H9 (cell line): ENCODE measurements around the gene PNPLA2. TPM values are rescaled to one million over a fixed set of nuclear protein-coding genes. Genes with fewer than 3 reads are reported as not detected.

Experiments
- DNase-seq: peaks from one replicate; pipeline ENCODE4 v3.0.0-alpha.2; 2017
- H2AFZ ChIP-seq: one replicate; pipeline ENCODE4 v1.6.1; 2013; ENCODE audit warnings: mild to moderate bottlenecking, low read length, control low read depth, moderate library complexity
- H2AK5ac ChIP-seq: 2 replicates; pipeline ENCODE4 v1.6.1; 2013; ENCODE audit warnings: low read length, control low read depth, mixed read lengths; ENCODE audit not compliant: insufficient read length
- H2BK120ac ChIP-seq: one replicate; pipeline ENCODE4 v1.6.1; 2013; ENCODE audit warnings: low read depth, mild to moderate bottlenecking, low read length, control low read depth, inconsistent platforms; ENCODE audit not compliant: poor library complexity, severe bottlenecking
- H2BK12ac ChIP-seq: 2 replicates; pipeline ENCODE4 v1.6.1; 2013; ENCODE audit warnings: low read length, control low read depth, mixed read lengths, low read depth; ENCODE audit not compliant: insufficient read length
- H2BK15ac ChIP-seq: 2 replicates; pipeline ENCODE4 v1.6.1; 2013; ENCODE audit warnings: low read depth, low read length, control low read depth
- H2BK20ac ChIP-seq: one replicate; pipeline ENCODE4 v1.6.1; 2013; ENCODE audit warnings: low read depth, mild to moderate bottlenecking, low read length, control low read depth, inconsistent platforms; ENCODE audit not compliant: poor library complexity, severe bottlenecking
- H2BK5ac ChIP-seq: 2 replicates; pipeline ENCODE4 v1.6.1; 2013; ENCODE audit warnings: low read length, control low read depth, mixed read lengths; ENCODE audit not compliant: insufficient read length
- H3K14ac ChIP-seq: 2 replicates; pipeline ENCODE4 v1.6.1; 2013; ENCODE audit warnings: low read length, control low read depth; ENCODE audit not compliant: insufficient read depth
- H3K18ac ChIP-seq: 2 replicates; pipeline ENCODE4 v1.6.1; 2013; ENCODE audit warnings: low read depth, mild to moderate bottlenecking, mixed read lengths, low read length, control low read depth; ENCODE audit not compliant: insufficient read length
- H3K23ac ChIP-seq: 2 replicates; pipeline ENCODE4 v1.6.1; 2013; ENCODE audit warnings: low read length, control low read depth, mixed read lengths, low read depth; ENCODE audit not compliant: insufficient read length
- H3K23me2 ChIP-seq: 2 replicates; pipeline ENCODE4 v1.6.1; 2013; ENCODE audit warnings: low read depth, mild to moderate bottlenecking, mixed read lengths, low read length, control low read depth; ENCODE audit not compliant: insufficient read length, poor library complexity, severe bottlenecking
- H3K27ac ChIP-seq: 2 replicates; pipeline ENCODE4 v1.5.1; 2013; ENCODE audit warnings: low read length, control low read depth, mixed read lengths, low read depth; ENCODE audit not compliant: insufficient read length
- H3K27me3 ChIP-seq: 2 replicates; pipeline ENCODE4 v1.6.1; 2013; ENCODE audit warnings: low read length, control low read depth, inconsistent platforms; ENCODE audit not compliant: insufficient read depth
- H3K4ac ChIP-seq: 2 replicates; pipeline ENCODE4 v1.6.1; 2013; ENCODE audit warnings: low read depth, mild to moderate bottlenecking, control low read depth, inconsistent platforms, low read length, moderate library complexity
- H3K4me1 ChIP-seq: 2 replicates; pipeline ENCODE4 v1.6.1; 2013; ENCODE audit warnings: low read length, control low read depth, inconsistent platforms; ENCODE audit not compliant: insufficient read depth
- H3K4me2 ChIP-seq: 2 replicates; pipeline ENCODE4 v1.6.1; 2013; ENCODE audit warnings: low read length, control low read depth, mixed read lengths; ENCODE audit not compliant: insufficient read length, insufficient read depth
- H3K56ac ChIP-seq: 2 replicates; pipeline ENCODE4 v1.6.1; 2013; ENCODE audit warnings: low read depth, mild to moderate bottlenecking, mixed read lengths, low read length, control low read depth; ENCODE audit not compliant: insufficient read length
- H3K79me1 ChIP-seq: 2 replicates; pipeline ENCODE4 v1.6.1; 2013; ENCODE audit warnings: low read depth, mild to moderate bottlenecking, moderate library complexity, low read length, control low read depth, inconsistent platforms; ENCODE audit not compliant: insufficient read depth, poor library complexity, severe bottlenecking
- H3K79me2 ChIP-seq: 2 replicates; pipeline ENCODE4 v1.6.1; 2013; ENCODE audit warnings: low read length, control low read depth, inconsistent platforms; ENCODE audit not compliant: insufficient read depth
- H3K9ac ChIP-seq: 2 replicates; pipeline ENCODE4 v1.6.1; 2013; ENCODE audit warnings: low read length, control low read depth, mixed read lengths; ENCODE audit not compliant: insufficient read length; ENCODE audit errors: extremely low read depth
- H3K9me3 ChIP-seq: one replicate; pipeline ENCODE4 v1.6.1; 2013; ENCODE audit warnings: low read depth, low read length, inconsistent platforms; ENCODE audit not compliant: control insufficient read depth
- H3T11ph ChIP-seq: one replicate; pipeline ENCODE4 v1.6.1; 2013; ENCODE audit warnings: mild to moderate bottlenecking, low read length, control low read depth, inconsistent platforms
- H4K20me1 ChIP-seq: one replicate; pipeline ENCODE4 v1.6.1; 2013; ENCODE audit not compliant: control insufficient read depth, insufficient read length, insufficient read depth
- H4K5ac ChIP-seq: 2 replicates; pipeline ENCODE4 v1.6.1; 2013; ENCODE audit warnings: low read depth, mild to moderate bottlenecking, mixed read lengths, low read length, control low read depth; ENCODE audit not compliant: insufficient read length
- H4K8ac ChIP-seq: replicated peaks from 2 replicates; pipeline ENCODE4 v1.6.1; 2013; ENCODE audit warnings: low read length, control low read depth, mixed read lengths, low read depth; ENCODE audit not compliant: insufficient read length
- H4K91ac ChIP-seq: 2 replicates; pipeline ENCODE4 v1.6.1; 2013; ENCODE audit warnings: low read depth, mild to moderate bottlenecking, moderate library complexity, mixed read lengths, low read length, control low read depth; ENCODE audit not compliant: insufficient read length
- H3K27ac Mint-ChIP-seq, 3 experiments: 2 replicates in 2 of 3; 3 replicates in 1 of 3; pipeline ENCODE4 v1.8.0; 2020 to 2021; ENCODE audit warnings: mixed read lengths in 3 of 3, mild to moderate bottlenecking in 1 of 3, moderate library complexity in 1 of 3
- H3K27me3 Mint-ChIP-seq: 2 replicates; pipeline ENCODE4 v1.8.0; 2021; ENCODE audit warnings: low read depth, mild to moderate bottlenecking, moderate library complexity, mixed read lengths
- H3K36me3 Mint-ChIP-seq, 3 experiments: 2 replicates in 2 of 3; 3 replicates in 1 of 3; pipeline ENCODE4 v1.8.0; 2020 to 2021; ENCODE audit warnings: low read depth in 3 of 3, mixed read lengths in 3 of 3; ENCODE audit not compliant: insufficient read depth in 1 of 3
- H3K4me1 Mint-ChIP-seq, 2 experiments: 2 replicates each; pipeline ENCODE4 v1.8.0; 2020; ENCODE audit warnings: mixed read lengths in 2 of 2
- H3K4me3 Mint-ChIP-seq, 2 experiments: 2 replicates in 1 of 2; 3 replicates in 1 of 2; pipeline ENCODE4 v1.8.0; 2020 to 2021; ENCODE audit warnings: mild to moderate bottlenecking in 2 of 2, mixed read lengths in 2 of 2, moderate library complexity in 1 of 2
- H3K9me3 Mint-ChIP-seq, 2 experiments: 2 replicates in 1 of 2; 3 replicates in 1 of 2; pipeline ENCODE4 v1.8.0; 2020; ENCODE audit warnings: mild to moderate bottlenecking in 2 of 2, mixed read lengths in 2 of 2, moderate library complexity in 1 of 2
- CTCF ChIP-seq: fragments of 200-600 bp; sonication (generic); conservative IDR thresholded peaks from 3 replicates; pipeline ENCODE4 v1.8.0; 2021; ENCODE audit warnings: antibody characterized with exemption, mild to moderate bottlenecking
- WGBS: extraction: QIAGEN DNeasy Blood & Tissue Kit; methylation state at CpG from one replicate; pipeline ENCODE4 v1.1.7; 2013; ENCODE audit warnings: missing lambda C conversion rate, low lambda C conversion rate, mixed read lengths; ENCODE audit not compliant: insufficient read length; ENCODE audit errors: extremely low coverage; 5-methylcytosine and 5-hydroxymethylcytosine counted together
- total RNA-seq: library from RNA; stranded (reverse); gene quantifications from 2 replicates; pipeline ENCODE4 v1.2.1, GENCODE V29; 2021

PNPLA2 gene
- total RNA-seq, 1 experiment from 2014 or later = 67.3 TPM

- H3K4me2 ChIP-seq = no peak overlapping the region
- H2BK15ac ChIP-seq = no peak overlapping the region
- H3K56ac ChIP-seq = no peak overlapping the region
- H3K14ac ChIP-seq = no peak overlapping the region
- H3K4ac ChIP-seq = no peak overlapping the region
- no peak overlapping the region for H2AK5ac ChIP-seq
- no peak overlapping the region for H2BK120ac ChIP-seq
- TF ChIP-seq CTCF = no peak
- no peak overlapping the region for H2AFZ ChIP-seq
- no peak overlapping the region for H2BK12ac ChIP-seq
- peaks cover 4% of the 10 kb centered on the region; the same call in 1 of the 2 replicates for H3K79me2 ChIP-seq
- Mint-ChIP-seq H3K36me3 (peaks cover 2 to 24% (median 18%) of the 10 kb centered on the region in 3 experiments; a peak in 6 of 7 replicates), H3K4me1 (peaks cover 10 to 14% of the 10 kb centered on the region in 2 experiments), H3K9me3 (no peaks in the 10 kb centered on the region), H3K27me3 (no peaks in the 10 kb centered on the region), H3K27ac (peak overlapping the region in 1 of 3 experiments; percentile 31; a peak in 2 of 7 replicates), H3K4me3 (no peak overlapping the region; a peak in 1 of 5 replicates)
- no peak for DNase-seq
- no peak overlapping the region for H3K27ac ChIP-seq
- WGBS = no CpG with 5 or more reads among the region's 5 CpGs
- no peaks in the 10 kb centered on the region for H3K9me3 ChIP-seq
- no peak overlapping the region for H4K5ac ChIP-seq
- no peaks in the 10 kb centered on the region for H3K27me3 ChIP-seq
- no peak overlapping the region for H3K18ac ChIP-seq
- no peaks in the 10 kb centered on the region for H4K20me1 ChIP-seq
- peaks cover 13% of the 10 kb centered on the region for H3K23me2 ChIP-seq
- no peak overlapping the region for H3T11ph ChIP-seq
- peaks cover 12% of the 10 kb centered on the region for H3K79me1 ChIP-seq
- H3K4me1 ChIP-seq = no peaks in the 10 kb centered on the region; the same call in 1 of the 2 replicates
- no peak overlapping the region for H3K23ac ChIP-seq
- no peak overlapping the region for H4K8ac ChIP-seq
- H2BK5ac ChIP-seq = no peak overlapping the region
- no peak overlapping the region for H2BK20ac ChIP-seq
- no peak overlapping the region for H4K91ac ChIP-seq
- H3K9ac ChIP-seq = no peak overlapping the region
Measured at GRCh38 chr11:773425-773824, 45.3 kb upstream of the PNPLA2 start.
